NB4 (cell line): ENCODE results near the gene SPEM2.

Source experiments
- CTCF ChIP-seq: IDR thresholded peaks from one replicate; pipeline ENCODE4 v1.5.1; 2012; ENCODE audit warnings: low read depth, low read length
- MYC ChIP-seq: IDR thresholded peaks from 2 replicates; pipeline ENCODE4 v1.6.1; 2011; ENCODE audit warnings: low read depth, low read length
- POLR2A ChIP-seq: IDR thresholded peaks from 2 replicates; pipeline ENCODE4 v1.6.1; 2011; ENCODE audit warnings: mild to moderate bottlenecking; ENCODE audit not compliant: insufficient read length; ENCODE audit errors: extremely low read depth

DNA sequence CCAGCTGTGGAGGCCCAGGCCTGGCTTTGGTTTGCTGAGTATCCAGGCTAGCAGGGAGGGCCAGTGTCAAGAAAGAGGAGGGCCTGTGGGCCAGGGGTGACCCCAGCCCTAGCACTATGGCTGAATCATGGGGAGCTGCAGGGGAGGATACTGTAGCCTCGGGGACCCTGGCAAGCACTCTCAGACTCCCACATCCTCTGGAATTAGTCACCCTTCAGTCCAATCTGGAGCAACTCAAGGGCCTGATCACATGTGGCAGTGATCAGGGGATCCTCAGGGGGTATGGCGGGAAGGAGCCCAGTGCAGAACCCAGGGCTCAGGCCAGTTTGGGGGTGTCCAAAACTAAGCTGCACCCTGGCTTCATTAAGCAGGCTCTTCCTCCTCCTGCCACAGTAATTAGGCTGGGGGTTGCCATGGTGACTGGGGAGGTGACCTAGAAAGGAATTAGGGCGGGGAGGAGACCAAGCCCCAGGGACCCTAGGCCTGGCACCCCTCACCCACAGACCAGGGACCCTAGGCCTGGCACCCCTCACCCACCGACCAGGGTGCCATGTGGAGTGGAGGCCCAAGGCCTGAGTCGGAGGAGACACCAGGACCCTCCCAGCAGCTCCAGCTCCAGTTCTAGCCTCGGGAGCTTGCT is 11.9 kb upstream of the SPEM2 start:
- TF ChIP-seq CTCF, result no peak
- TF ChIP-seq MYC, result no peak
- no peak for TF ChIP-seq POLR2A
